ENCODE measurements around the gene ARMH4.

Gene ARMH4

GRCh38 chr14:58152014-58152857 lies at the start of gene ARMH4:
Gene ARMH4 (minus strand): TSS chr14:58152213. CDS start chr14:58139358, 12,855 bp downstream.
- Histone ChIP-seq H3K4me3 (ENCODE audit: insufficient read length, low read depth) (peak within 1 kb of the TSS; percentile 73), H3K9me3 (ENCODE audit: insufficient read depth, low read length) (no peaks in the 10 kb centered on the region), H3K4me1 (ENCODE audit: insufficient read depth, insufficient read length) (no peaks in the 10 kb centered on the region), H3K9ac (ENCODE audit: insufficient read length, low read depth) (peak within 1 kb of the TSS; percentile 85), H3K36me3 (ENCODE audit: insufficient read depth, insufficient read length, low read length) (no peaks in the 10 kb centered on the region), H3K27me3 (ENCODE audit: insufficient read depth, insufficient read length) (peaks cover 43% of the 10 kb centered on the region)
- peak; percentile 48 for DNase-seq (ENCODE audit: low read depth, low spot score)
- TF ChIP-seq ZNF274 (IDR thresholded peaks at IDR 0.05; ENCODE audit: low read depth, low read length) (no peak), SUZ12 (IDR thresholded peaks at IDR 0.05; ENCODE audit: extremely low read depth, insufficient read depth, insufficient read length) (no peak), YY1 (IDR thresholded peaks at IDR 0.05; ENCODE audit: insufficient read depth, insufficient read length) (no peak)

- TF ChIP-seq SUZ12 (IDR thresholded peaks at IDR 0.05; ENCODE audit: extremely low read depth, insufficient read depth, insufficient read length) (no peak), YY1 (IDR thresholded peaks at IDR 0.05; ENCODE audit: insufficient read depth, insufficient read length) (no peak), ZNF274 (IDR thresholded peaks at IDR 0.05; ENCODE audit: low read depth, low read length) (no peak)
- no peaks in the 10 kb centered on the region for H3K9me3 ChIP-seq (ENCODE audit: insufficient read depth, low read length)
- no peaks in the 10 kb centered on the region for H3K27me3 ChIP-seq (ENCODE audit: insufficient read depth, insufficient read length)
- H3K9ac ChIP-seq (ENCODE audit: insufficient read length, low read depth): peak overlapping the region; percentile 92
- H3K36me3 ChIP-seq (ENCODE audit: insufficient read depth, insufficient read length, low read length): peaks cover 12% of the 10 kb centered on the region
- H3K4me3 ChIP-seq (ENCODE audit: insufficient read length, low read depth): peak overlapping the region; percentile 91
- no peak for DNase-seq (ENCODE audit: low read depth, low spot score)
- no peaks in the 10 kb centered on the region for H3K4me1 ChIP-seq (ENCODE audit: insufficient read depth, insufficient read length)
Observed at GRCh38 chr14:58200846-58201245, 48.8 kb upstream of the ARMH4 start.

- H3K9ac ChIP-seq (ENCODE audit: insufficient read length, low read depth): peak overlapping the region; percentile 92
- no peaks in the 10 kb centered on the region for H3K4me1 ChIP-seq (ENCODE audit: insufficient read depth, insufficient read length)
- no peak for DNase-seq (ENCODE audit: low read depth, low spot score)
- no peaks in the 10 kb centered on the region for H3K27me3 ChIP-seq (ENCODE audit: insufficient read depth, insufficient read length)
- peaks cover 12% of the 10 kb centered on the region for H3K36me3 ChIP-seq (ENCODE audit: insufficient read depth, insufficient read length, low read length)
- peak overlapping the region; percentile 91 for H3K4me3 ChIP-seq (ENCODE audit: insufficient read length, low read depth)
- TF ChIP-seq SUZ12 (IDR thresholded peaks at IDR 0.05; ENCODE audit: extremely low read depth, insufficient read depth, insufficient read length) (no peak), YY1 (IDR thresholded peaks at IDR 0.05; ENCODE audit: insufficient read depth, insufficient read length) (no peak), ZNF274 (IDR thresholded peaks at IDR 0.05; ENCODE audit: low read depth, low read length) (no peak)
- no peaks in the 10 kb centered on the region for H3K9me3 ChIP-seq (ENCODE audit: insufficient read depth, low read length)
Observed at GRCh38 chr14:58200480-58200841, 48.4 kb upstream of the ARMH4 start.

GRCh38 chr14:58199726-58200479 lies 47.9 kb upstream of the ARMH4 start, which contains the start of gene ACTR10:
Gene ACTR10 (plus strand): TSS chr14:58200149. CDS start chr14:58200218, 69 bp downstream.
- Histone ChIP-seq H3K36me3 (ENCODE audit: insufficient read depth, insufficient read length, low read length) (peaks cover 12% of the 10 kb centered on the region), H3K4me1 (ENCODE audit: insufficient read depth, insufficient read length) (no peaks in the 10 kb centered on the region), H3K9me3 (ENCODE audit: insufficient read depth, low read length) (no peaks in the 10 kb centered on the region), H3K9ac (ENCODE audit: insufficient read length, low read depth) (peak within 1 kb of the TSS; percentile 92), H3K4me3 (ENCODE audit: insufficient read length, low read depth) (peak within 1 kb of the TSS; percentile 91), H3K27me3 (ENCODE audit: insufficient read depth, insufficient read length) (no peaks in the 10 kb centered on the region)
- peak; percentile 25 for DNase-seq (ENCODE audit: low read depth, low spot score)
- TF ChIP-seq SUZ12 (IDR thresholded peaks at IDR 0.05; ENCODE audit: extremely low read depth, insufficient read depth, insufficient read length): no peak
- TF ChIP-seq YY1 (IDR thresholded peaks at IDR 0.05; ENCODE audit: insufficient read depth, insufficient read length): no peak
- no peak for TF ChIP-seq ZNF274 (IDR thresholded peaks at IDR 0.05; ENCODE audit: low read depth, low read length)

- DNase-seq (ENCODE audit: low read depth, low spot score): no peak
- Histone ChIP-seq H3K27me3 (ENCODE audit: insufficient read depth, insufficient read length) (no peaks in the 10 kb centered on the region), H3K36me3 (ENCODE audit: insufficient read depth, insufficient read length, low read length) (peaks cover 5% of the 10 kb centered on the region), H3K4me1 (ENCODE audit: insufficient read depth, insufficient read length) (no peaks in the 10 kb centered on the region), H3K4me3 (ENCODE audit: insufficient read length, low read depth) (no peak overlapping the region), H3K9ac (ENCODE audit: insufficient read length, low read depth) (no peak overlapping the region), H3K9me3 (ENCODE audit: insufficient read depth, low read length) (no peaks in the 10 kb centered on the region)
- TF ChIP-seq SUZ12 (IDR thresholded peaks at IDR 0.05; ENCODE audit: extremely low read depth, insufficient read depth, insufficient read length) (no peak), ZNF274 (IDR thresholded peaks at IDR 0.05; ENCODE audit: low read depth, low read length) (no peak), YY1 (IDR thresholded peaks at IDR 0.05; ENCODE audit: insufficient read depth, insufficient read length) (no peak)
Observed at GRCh38 chr14:58198086-58198485, 46.1 kb upstream of the ARMH4 start.

- Histone ChIP-seq H3K27me3 (ENCODE audit: insufficient read depth, insufficient read length) (no peaks in the 10 kb centered on the region), H3K36me3 (ENCODE audit: insufficient read depth, insufficient read length, low read length) (no peaks in the 10 kb centered on the region), H3K9ac (ENCODE audit: insufficient read length, low read depth) (no peak overlapping the region), H3K4me1 (ENCODE audit: insufficient read depth, insufficient read length) (no peaks in the 10 kb centered on the region), H3K9me3 (ENCODE audit: insufficient read depth, low read length) (no peaks in the 10 kb centered on the region), H3K4me3 (ENCODE audit: insufficient read length, low read depth) (no peak overlapping the region)
- TF ChIP-seq YY1 (IDR thresholded peaks at IDR 0.05; ENCODE audit: insufficient read depth, insufficient read length): no peak
- TF ChIP-seq ZNF274 (IDR thresholded peaks at IDR 0.05; ENCODE audit: low read depth, low read length): no peak
- no peak for TF ChIP-seq SUZ12 (IDR thresholded peaks at IDR 0.05; ENCODE audit: extremely low read depth, insufficient read depth, insufficient read length)
- DNase-seq (ENCODE audit: low read depth, low spot score): no peak
Observed at GRCh38 chr14:58196198-58196597, 44.2 kb upstream of the ARMH4 start.

GRCh38 chr14:58193542-58193941 lies 41.5 kb upstream of the ARMH4 start:
- Histone ChIP-seq H3K9ac (ENCODE audit: insufficient read length, low read depth) (no peak overlapping the region), H3K27me3 (ENCODE audit: insufficient read depth, insufficient read length) (no peaks in the 10 kb centered on the region), H3K36me3 (ENCODE audit: insufficient read depth, insufficient read length, low read length) (no peaks in the 10 kb centered on the region), H3K4me3 (ENCODE audit: insufficient read length, low read depth) (no peak overlapping the region), H3K4me1 (ENCODE audit: insufficient read depth, insufficient read length) (no peaks in the 10 kb centered on the region), H3K9me3 (ENCODE audit: insufficient read depth, low read length) (no peaks in the 10 kb centered on the region)
- DNase-seq (ENCODE audit: low read depth, low spot score): no peak
- TF ChIP-seq YY1 (IDR thresholded peaks at IDR 0.05; ENCODE audit: insufficient read depth, insufficient read length) (no peak), ZNF274 (IDR thresholded peaks at IDR 0.05; ENCODE audit: low read depth, low read length) (no peak), SUZ12 (IDR thresholded peaks at IDR 0.05; ENCODE audit: extremely low read depth, insufficient read depth, insufficient read length) (no peak)
